ENCODE results near the gene LZTS2. TPM values are rescaled to one million over a fixed set of nuclear protein-coding genes. Genes with fewer than 3 reads are reported as not detected.
"Not testable (repeated sequence)": the region's sequence is repeated elsewhere in the genome, so short reads cannot be mapped to it uniquely, and the experiment has no call there.

LZTS2 gene, protein sequence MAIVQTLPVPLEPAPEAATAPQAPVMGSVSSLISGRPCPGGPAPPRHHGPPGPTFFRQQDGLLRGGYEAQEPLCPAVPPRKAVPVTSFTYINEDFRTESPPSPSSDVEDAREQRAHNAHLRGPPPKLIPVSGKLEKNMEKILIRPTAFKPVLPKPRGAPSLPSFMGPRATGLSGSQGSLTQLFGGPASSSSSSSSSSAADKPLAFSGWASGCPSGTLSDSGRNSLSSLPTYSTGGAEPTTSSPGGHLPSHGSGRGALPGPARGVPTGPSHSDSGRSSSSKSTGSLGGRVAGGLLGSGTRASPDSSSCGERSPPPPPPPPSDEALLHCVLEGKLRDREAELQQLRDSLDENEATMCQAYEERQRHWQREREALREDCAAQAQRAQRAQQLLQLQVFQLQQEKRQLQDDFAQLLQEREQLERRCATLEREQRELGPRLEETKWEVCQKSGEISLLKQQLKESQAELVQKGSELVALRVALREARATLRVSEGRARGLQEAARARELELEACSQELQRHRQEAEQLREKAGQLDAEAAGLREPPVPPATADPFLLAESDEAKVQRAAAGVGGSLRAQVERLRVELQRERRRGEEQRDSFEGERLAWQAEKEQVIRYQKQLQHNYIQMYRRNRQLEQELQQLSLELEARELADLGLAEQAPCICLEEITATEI
- total RNA-seq = 63.6 TPM

DNA sequence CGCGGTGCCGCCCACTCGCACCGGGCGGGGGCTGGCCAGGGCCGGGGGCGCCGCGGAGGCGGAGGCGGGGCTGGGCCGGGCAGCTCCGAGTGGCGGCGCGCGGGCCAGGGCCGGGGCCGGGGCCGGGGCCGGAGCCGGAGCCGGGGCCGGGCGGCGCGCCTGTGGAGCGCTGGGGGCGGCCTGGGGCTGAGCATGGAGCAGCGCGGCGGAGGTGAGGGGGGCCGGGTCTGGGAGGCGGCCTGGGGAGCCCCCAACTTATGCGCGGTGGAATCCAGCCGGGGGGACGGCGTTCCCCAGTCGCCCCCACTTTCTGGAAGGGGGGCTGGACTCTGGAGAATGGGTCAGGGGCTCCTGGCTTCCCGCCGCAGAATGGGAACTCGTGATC is at the start of gene LZTS2:
LZTS2 (plus strand) TSS at position 67 of the 385 bp plus-strand sequence. CDS start 2,731 bp downstream, outside the sequence.
- no peak for DNase-seq (ENCODE audit: low spot score)

DNA sequence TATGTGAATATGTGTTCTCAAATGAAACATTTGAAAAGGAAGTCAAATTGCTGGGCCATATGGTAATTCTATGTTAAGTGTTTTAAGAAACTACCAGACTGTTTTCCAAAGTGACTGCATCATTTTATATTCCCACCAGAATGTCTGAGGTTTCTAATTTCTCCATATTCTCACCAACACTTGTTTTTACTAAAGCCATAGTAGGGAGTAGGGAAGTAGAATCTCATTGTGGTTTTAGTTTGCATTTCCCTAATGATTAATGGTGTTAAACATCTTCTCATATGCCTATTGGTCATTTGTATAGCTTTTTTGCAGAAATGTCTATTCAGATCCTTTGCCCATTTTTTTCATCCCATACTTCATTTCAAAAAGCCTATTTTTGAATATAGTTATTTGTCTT is 39.4 kb upstream of the LZTS2 start:
- no peak for DNase-seq (ENCODE audit: low spot score)

DNA sequence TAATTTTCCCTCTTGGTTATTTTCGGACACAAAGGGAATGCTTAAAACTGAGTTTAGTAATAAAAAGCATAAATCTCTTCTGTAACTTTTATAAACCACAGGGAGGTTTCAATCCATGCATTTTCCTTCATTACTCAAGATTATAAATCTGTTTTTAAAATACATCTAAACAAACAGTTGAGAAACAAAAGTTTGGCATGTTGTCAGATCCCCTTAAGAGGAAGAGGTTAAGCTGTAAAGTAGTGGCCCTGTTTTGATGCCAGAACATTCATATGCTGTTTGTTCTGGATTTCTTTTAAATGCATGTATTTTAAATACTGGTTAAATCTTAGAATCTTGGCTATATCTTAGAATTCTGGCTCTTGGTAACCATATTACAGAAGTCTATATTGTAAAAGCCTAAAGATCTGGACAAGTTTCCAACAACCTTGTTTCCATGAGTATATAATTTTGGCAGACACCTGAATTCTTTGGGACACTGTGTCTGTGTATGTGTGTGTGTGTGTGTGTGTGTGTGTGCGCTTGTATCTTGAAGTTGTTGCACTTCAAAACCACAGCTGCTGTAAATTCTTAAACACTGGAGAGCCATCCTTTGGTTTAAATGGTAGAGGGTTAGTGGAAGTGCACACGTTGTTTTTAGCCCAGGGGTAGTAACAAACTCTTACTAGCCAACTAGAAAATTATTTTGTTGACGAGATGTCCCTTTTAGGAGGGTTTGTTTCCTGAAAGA is 37.1 kb upstream of the LZTS2 start:
- no peak for DNase-seq (ENCODE audit: low spot score)

DNA sequence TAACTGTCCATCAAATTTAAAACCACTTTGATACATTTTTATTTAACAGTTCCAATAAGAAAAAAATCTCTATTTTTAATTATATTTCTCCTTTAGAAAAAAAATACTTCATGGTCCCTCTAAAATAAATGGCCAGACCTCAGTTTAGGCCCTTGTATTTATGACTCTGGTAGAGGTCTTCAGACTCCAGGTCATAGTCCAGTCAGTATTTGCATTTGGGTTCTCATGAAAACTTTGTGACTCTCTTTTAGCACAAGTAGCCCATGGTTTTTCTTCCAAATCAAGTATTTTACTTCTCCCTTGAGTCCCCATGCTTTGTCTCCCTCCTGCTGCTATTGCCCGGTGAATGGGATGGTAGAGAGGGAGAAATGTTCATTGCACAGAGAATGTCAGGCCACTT is 35.8 kb upstream of the LZTS2 start:
- no peak for DNase-seq (ENCODE audit: low spot score)

DNA sequence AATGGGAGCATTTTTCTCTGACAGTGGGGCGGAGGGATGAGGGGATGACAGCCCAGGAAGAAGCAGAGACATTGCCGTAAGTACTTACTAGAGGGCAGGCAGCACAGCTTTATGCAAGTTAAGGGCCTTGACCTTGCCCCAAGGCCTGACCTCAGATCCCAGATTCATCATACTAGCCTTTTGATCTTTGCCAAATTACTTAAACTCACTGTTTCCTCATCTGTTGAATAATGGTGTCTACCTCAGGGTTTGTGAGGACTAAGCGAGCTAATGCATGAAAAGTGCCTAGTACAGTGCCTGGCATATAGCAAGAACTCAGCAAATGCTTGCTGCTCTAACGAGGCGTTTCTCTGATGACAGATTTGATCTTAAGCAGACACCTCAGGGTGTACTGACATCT is 33.8 kb upstream of the LZTS2 start:
- no peak for DNase-seq (ENCODE audit: low spot score)

DNA sequence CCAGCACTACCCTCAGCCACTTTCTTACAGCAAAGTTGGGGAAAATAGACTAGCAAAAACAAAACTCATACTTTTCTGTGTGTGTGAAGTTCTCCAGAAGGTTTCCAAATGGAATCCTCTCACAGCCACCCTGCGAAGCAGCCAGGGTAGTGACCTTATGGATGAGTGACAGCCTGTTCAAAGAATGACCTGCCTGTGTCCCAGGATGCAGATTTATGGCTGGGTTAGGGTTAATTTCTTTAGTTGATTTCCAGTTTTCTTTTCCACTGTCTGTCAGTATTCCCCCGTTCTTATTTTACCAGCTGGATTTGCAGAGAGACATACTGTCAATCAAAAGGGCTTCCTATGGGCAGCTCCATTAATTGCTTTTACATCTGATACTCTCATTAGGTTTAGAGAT is 32.7 kb upstream of the LZTS2 start:
- DNase-seq (ENCODE audit: low spot score) = no peak

DNA sequence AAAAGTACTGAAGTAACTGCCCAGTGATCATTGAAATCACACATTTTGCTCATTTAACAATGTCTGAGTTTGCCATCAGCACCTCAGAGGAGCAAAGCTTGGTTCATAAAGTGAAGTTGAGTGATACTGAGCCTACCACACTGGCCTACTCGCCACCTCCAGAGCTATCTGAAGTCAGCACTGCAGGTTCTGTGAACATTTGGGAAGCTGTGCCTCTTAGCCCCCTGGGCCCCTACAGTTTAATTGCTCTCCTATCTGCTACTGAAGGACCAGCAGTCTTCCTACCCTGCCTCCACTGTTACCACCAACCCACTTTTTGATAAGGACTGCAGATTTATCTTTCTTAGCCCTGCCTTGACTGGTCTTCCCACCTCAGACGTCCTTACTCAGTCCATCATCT is 32.3 kb upstream of the LZTS2 start:
- no peak for DNase-seq (ENCODE audit: low spot score)

DNA sequence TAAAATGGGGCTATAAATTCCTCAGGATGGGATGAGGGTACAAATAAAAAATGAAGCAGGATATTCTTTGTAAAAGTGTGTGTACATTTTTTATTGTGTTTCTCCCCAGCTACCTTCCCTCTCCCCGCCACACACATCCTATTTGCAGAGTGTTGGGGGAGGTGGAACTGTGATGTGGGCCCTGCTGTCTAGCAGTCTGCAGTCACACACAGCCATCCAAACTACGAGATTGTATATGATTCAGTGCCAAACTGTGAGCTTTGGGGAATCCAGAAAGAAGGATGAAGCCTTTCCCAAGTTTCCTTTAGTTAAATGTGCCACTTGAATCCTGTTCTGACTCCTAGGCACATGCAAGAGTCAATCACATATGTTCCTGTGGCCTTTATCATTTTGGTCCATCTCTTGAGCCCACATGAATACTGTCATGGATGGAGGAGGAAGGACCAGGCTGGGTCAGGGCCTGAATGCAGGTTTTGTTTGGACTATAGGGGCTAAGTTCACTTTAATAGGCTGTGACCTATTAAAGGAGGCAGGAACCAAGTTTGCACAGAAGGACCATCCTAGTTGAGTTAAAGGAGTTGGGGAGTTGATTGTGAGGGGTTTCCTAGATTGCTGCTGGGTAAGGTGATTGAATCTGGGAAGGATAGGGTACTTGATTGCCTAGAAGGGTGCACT is 31.4 kb upstream of the LZTS2 start:
- DNase-seq (ENCODE audit: low spot score) = no peak

DNA sequence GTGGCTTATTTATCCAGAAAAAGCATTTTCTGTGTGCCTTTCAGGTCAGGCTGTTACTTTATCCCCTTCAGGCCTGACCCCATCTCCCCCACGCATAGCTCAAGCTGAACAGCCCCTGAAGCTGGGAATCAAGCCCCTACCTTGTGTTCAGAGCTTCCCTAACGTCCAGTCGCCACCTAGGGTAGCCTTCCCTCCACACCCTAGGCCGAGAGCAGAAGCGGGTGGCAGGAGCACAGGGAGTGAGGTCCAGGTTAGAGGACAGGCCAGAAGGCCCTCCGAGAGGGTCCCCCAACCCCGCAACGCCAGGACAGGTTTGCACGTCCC is 30.8 kb upstream of the LZTS2 start:
- no peak for DNase-seq (ENCODE audit: low spot score)

DNA sequence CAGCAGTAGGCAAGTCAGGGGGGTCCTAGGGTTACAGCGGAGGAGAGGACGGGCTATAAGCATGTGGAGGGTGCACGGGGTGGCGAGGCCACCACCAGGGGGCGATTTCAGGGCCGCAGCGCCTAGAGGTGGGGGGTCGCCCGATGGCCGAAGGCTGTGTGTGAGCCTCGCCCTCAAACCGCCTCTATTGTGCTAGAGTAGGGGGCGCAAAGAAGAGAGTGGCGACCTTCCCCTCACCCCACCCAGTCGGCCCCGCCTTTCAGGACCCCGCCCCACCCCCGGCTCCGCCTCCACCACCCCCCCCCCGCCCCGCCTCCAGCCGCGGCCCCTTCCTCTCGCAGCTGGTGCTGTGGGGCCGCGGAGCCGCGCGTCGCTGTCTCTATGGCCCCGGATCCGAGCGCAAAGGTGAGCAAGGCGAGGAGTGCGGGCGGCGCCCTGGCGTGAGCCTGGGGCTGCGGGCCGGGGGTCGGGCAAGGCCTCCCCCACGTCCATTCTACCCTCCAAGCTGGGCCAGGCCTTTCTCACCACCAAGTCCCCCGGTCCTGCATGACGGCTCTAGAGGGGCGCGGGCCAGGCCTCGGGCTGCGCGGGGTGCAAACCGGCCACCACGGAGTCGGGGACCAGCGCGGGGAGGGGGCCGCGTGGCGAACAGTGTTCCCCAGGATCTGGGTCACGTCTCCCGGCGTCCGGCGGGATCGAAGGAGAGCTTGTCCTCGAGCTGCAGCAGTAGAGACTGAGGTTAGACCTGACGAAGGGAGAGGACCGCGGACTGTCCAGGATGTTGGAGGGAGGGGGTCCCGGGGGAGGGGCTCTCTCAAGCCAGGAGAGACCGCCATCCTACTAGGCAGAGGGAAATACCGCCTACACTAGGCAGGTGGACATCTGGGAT is 30.2 kb upstream of the LZTS2 start, which contains the start of gene SEMA4G:
SEMA4G (plus strand) TSS at position 318 of the 889 bp plus-strand sequence. CDS start 3,409 bp downstream, outside the sequence.
- DNase-seq (ENCODE audit: low spot score) = no peak

DNA sequence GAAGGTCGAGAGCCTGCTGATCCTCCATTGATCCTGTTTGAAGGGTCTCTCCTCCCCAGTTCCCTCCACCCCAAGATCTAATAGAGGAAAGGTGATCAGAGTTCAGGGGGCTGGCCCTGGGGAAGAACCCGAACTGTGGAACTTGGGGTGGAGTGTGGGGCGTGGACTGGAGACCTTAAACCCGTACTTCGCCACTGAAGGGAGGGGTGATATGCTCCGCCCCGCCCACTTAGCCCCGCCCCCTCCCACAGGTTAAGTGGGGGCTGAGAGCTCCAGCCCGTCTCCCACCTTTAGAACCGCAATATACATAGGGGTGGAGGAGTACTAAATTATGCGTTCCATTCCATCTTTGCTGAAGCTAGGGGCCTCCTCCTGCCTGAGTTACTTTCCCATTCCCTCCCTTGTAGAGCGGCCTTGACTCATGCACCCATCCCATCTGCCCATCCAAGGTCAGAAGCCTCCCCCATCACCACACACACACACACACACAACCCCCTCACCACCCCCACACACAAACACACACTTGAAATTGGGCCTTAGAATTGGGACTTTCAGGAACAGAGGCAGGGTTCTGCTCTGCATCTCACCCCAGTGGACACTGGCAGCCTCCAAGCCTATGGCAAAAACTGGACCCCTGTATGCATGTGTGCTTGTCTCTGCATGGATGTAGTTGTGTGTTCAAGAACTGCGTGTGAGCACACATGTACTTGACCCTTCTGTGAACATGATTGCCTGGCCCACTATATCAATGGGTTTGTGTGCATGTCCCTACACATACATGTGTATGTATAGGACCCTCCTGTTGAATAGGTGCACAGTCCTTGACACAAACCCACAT is 29.3 kb upstream of the LZTS2 start:
- no peak for DNase-seq (ENCODE audit: low spot score)

DNA sequence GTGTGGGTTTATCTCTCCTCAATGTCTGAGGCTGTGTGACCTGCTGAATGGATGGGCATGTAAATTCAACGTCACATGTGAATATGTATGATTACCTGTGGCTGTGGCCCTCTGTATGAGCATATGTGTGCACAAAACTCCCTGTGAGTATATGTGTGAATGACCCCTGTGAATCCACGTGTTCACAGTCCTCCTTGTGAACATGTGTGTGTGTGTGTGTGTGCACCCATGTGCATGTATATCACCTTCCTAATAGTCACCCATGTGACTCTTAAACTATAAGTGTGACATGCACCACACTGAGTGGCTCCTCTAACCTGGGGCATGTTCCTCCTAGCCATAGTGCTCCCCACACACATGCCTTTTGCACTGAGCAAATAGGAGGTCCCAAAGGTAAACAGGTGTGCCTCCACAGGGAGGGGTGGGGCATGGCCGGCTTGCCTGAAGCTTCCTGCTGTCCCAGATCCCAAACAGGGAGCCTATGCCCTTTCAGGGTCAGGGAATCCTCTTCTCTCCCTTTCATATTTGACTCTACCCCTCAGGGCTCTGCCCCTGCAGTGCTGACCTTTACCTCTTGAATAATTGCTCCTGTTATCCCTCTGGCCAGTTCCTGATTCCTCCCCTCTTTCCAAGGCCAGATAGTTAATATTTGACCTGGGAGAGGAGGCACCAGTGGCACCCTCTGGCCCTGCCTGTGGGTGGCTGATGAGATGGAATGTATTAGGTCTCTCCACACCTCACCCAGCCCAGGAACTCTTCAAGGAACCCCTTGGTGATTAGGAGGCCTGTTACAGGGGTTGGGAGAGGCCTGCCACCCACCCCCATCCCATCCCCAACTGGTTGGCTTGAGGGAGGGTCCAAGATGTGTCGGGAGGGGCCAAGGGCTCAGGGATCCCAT is 28.4 kb upstream of the LZTS2 start:
- no peak for DNase-seq (ENCODE audit: low spot score)

DNA sequence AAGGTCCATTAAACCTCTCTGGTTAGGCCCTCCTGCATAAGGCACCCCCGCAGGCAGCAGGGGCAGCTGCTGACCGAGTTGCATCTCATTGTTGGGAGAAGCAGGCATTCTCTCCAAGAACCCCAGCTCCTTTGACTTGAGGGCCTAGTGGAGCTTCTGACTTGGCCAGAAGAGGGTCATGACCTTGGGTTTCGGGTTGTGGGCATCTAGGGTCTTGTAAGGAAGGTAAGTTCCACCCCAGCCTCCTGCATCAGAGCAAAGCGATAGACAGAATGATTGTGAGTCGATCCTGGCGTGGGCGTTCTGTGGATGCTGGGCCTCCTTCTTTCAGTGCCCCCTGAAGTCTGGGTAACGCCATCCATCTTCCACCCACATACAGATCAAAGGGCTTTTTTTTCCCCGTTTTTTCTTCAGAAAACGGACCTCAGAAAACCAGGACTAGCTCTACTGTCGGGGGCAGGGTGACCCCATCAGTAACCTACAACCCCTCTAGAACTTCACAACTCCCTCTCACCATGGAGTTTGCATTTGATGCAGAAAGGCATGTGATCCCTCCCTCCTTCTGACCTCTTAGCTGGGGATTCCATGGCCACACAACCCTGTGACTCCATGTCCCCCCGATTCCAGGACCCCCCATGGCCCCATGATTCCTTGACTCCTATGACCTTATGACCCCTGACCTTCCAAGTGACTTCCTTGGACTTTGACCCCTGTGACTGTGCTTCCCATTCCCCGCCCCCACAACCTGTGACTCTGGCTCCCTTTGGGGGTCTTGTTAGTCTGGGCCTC is 27.3 kb upstream of the LZTS2 start:
- DNase-seq (ENCODE audit: low spot score) = no peak

DNA sequence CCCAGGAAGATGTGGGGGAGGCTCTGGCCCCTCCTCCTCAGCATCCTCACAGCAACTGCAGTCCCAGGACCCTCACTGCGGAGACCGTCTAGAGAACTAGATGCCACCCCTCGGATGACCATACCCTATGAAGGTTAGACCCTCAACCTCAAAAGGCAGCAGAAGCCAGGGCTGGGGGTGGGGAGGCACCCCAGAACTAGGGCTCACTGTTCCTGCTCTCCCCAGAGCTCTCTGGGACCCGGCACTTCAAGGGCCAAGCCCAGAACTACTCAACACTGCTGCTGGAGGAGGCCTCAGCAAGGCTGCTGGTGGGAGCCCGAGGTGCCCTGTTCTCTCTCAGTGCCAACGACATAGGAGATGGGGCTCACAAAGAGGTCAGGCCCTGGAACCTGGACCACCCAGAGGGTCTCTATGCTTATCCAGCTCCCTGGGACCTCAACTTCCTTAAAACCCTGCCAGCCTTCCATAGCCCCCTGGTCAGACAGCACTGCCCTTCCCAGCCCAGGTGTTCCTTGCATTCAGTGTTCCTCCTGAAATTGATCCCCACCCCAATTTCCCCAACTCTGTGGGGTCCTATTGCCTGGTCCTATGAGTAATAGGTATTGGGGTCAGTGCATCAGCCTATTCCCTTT is 26.6 kb upstream of the LZTS2 start:
- DNase-seq (ENCODE audit: low spot score) = no peak

DNA sequence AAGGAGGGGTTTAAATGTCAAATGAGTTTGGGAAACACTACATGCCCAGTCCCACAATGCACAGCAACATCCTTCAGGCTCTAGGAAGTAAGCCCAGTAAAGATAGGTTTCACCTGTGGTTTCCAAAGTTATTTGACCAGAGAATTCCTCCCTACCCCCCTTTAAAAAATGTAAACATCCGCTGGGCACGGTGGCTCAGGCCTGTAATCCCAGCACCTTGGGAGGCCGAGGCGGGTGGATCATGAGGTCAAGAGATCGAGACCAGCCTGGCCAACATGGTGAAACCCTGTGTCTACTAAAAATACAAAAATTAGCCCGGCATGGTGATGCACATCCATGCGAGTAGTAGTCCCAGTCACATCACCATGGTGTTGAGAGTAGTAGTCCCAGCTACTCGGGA is 24.2 kb upstream of the LZTS2 start:
- DNase-seq (ENCODE audit: low spot score) = not testable (repeated sequence)

DNA sequence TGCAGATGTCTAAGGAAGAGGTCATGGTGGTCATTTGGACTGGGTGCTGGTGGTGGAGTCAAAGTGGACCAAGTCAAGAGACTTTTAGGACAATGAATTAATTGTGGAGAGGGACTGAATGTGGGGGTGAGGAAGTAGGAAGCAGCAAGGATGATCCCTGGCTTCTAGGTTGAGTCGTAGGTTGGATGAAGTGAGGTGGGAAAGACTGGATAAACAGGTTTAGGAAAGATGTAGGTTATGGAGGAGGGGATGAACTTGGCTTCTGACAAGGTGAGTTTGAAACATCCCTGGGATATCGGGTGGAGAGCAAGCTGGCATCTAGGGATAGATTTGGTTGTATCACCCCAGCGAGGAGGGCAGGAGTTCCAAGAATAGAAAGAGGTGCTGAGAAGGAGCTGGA is 22.7 kb upstream of the LZTS2 start:
- no peak for DNase-seq (ENCODE audit: low spot score)

DNA sequence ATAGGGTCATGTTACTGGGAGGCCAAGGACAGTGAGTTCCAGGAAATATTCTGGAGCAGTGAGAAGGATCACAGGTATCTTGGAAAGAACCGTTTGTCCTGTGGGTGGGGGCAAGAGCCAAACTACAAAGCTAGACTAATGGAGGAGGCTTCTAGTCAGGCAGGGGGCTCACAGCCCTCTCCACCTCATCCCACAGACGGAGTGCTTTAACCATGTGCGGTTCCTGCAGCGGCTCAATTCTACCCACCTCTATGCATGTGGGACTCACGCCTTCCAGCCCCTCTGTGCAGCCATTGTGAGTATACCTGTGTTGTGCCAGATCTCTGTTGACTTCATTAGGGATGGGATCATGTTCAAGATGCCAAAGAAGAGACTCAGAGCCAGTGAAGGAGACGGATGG is 22.2 kb upstream of the LZTS2 start:
- DNase-seq (ENCODE audit: low spot score) = no peak

Data from ureter (tissue), 1 donor.